C4-2B (cell line): ENCODE measurements around the gene CAP1.

ENCODE experiments used
- CTCF ChIP-seq: fragments of 450-650 bp; conservative IDR thresholded peaks from 2 replicates; pipeline ENCODE4 v1.5.1; 2017; ENCODE audit warnings: mild to moderate bottlenecking
- ZFX ChIP-seq: fragments of 450-650 bp; IDR thresholded peaks from 2 replicates; pipeline ENCODE4 v1.6.1; 2017

DNA sequence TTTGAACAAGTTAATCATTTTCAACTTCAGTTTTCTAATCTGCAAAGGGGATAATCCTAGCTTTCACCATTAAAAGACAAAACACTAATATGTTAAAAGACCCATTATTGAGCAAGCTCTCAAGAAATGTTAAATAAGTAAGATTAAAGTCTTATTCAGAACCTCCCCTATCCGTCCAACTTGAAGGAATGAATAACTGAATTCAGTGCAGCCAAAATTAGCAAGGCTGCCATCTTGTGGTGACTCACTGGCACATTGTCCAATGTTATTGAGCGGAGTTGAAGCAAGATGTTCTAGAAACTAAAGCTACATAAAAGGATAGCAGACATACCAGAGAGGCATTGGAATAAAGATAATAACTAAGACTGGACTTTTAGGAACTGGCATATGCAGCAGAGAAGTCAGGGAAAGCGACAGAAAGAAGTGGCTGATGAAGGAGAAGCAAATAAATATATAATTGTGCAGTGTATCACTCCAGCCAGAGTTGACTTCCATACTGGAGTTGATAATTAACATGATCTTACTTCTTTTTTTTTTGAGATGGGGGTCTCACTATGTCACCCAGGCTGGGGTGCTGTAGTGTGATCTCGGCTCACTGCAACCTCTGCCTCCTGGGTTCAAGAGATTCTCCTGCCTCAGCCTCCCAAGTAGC is 8.2 kb upstream of the CAP1 start:
- TF ChIP-seq CTCF (peak; percentile 93), ZFX (no peak)
